KOPT-K1 (cell line): ENCODE measurements around the gene PFDN4.

Experiments
- H3K27ac ChIP-seq: fragments of 200-600 bp; sonication (generic); 2 replicates; pipeline ENCODE4 v1.5.1; 2016; ENCODE audit warnings: antibody characterized with exemption, mild to moderate bottlenecking, low read depth, low read length; ENCODE audit not compliant: poor library complexity, severe bottlenecking
- H3K36me3 ChIP-seq: fragments of 200-600 bp; sonication (generic); 2 replicates; pipeline ENCODE4 v1.5.1; 2017; ENCODE audit warnings: antibody characterized with exemption, mild to moderate bottlenecking, low read length, moderate library complexity; ENCODE audit not compliant: insufficient read depth
- H3K9me3 ChIP-seq: fragments of 200-600 bp; sonication (generic); 2 replicates; pipeline ENCODE4 v1.5.1; 2017; ENCODE audit warnings: antibody characterized with exemption, low read length, mild to moderate bottlenecking; ENCODE audit not compliant: insufficient read depth, poor library complexity, severe bottlenecking

The PFDN4 gene

DNA sequence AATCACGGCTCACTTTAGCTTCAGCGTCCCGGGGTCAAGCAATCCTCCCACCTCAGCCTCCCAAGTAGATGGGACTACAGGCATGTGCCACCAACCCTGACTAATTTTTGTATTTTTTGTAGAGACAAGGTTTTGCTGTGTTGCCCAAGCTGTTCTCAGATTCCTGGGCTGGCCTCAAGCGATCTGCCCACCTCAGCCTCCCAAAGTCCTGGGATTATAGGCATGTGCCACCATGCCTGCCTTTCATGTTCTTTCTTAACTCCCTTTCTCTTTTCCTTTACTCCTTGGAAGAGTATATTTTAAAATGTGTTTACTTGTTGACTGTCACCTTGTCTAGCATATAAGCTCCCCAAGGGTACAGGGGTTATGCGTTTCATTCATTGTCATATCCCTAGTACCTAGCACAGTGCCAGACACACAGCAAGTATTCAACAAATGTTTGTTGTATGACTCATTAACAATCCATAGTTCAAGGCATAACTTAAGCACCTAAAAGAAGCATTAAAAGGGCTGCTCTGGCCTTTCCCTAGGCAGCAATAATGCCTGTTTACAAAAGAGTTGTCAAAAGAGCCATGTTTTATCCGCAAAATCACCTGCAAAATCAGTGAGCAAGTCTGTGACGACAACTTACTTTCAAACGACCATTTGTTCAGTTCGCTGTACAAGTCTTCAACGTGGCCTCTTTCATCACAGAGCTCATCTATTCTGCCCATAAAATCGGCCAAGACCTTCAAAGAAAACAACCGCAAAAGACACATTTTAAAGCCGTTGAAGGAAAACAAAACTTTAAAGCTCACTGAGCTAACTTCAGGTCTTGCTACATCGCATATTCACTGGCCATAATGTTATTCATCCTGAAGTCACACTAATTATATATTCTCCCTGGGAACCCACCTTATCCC, 38.7 kb upstream of the PFDN4 start:
- Histone ChIP-seq H3K27ac (no peak overlapping the region), H3K36me3 (no peaks in the 10 kb centered on the region), H3K9me3 (peaks cover 6% of the 10 kb centered on the region)

DNA sequence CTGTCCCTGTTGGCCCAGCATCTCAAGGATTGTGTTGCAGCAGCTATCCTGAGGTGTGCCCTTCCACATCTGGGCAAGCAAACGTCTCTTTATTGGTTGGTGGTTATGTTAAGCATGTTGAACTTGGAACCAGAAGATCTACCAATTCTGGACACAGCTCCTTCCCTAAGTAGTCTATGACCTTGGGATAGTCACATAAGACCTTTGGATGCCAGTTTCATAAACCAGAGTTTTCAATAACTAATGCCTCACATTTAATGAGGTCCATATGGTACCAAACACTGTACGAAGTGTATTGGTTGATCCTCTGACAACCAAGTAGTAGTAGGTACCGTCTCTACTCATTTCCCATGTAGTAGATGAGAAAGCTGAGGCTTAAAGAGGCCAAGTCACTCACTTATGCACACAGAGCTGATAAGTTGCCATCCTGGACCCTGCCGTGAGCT, 37.8 kb upstream of the PFDN4 start:
- no peak overlapping the region for H3K27ac ChIP-seq
- no peaks in the 10 kb centered on the region for H3K36me3 ChIP-seq
- peaks cover 6% of the 10 kb centered on the region for H3K9me3 ChIP-seq

GRCh38 chr20:54170963-54171362, 36.9 kb upstream of the PFDN4 start:
- no peaks in the 10 kb centered on the region for H3K36me3 ChIP-seq
- no peak overlapping the region for H3K27ac ChIP-seq
- peaks cover 6% of the 10 kb centered on the region for H3K9me3 ChIP-seq

DNA sequence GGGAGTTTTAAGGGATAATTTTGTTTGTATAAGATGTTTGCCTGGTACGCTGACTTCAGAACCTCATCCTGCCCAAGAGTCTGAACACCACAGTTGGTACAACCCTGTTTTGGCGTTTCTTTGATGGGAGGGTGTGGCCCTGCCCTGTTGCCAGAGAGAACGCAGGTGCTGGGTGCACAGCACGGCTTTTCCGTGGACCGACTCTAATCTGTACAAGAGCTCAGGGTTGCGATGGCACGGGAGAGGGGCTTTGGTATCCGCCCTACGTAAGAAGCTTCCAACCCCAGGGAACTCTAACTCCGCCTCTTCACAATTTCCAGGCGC, 35.4 kb upstream of the PFDN4 start:
- Histone ChIP-seq H3K36me3 (no peaks in the 10 kb centered on the region), H3K27ac (no peak overlapping the region), H3K9me3 (peaks cover 6% of the 10 kb centered on the region)

DNA sequence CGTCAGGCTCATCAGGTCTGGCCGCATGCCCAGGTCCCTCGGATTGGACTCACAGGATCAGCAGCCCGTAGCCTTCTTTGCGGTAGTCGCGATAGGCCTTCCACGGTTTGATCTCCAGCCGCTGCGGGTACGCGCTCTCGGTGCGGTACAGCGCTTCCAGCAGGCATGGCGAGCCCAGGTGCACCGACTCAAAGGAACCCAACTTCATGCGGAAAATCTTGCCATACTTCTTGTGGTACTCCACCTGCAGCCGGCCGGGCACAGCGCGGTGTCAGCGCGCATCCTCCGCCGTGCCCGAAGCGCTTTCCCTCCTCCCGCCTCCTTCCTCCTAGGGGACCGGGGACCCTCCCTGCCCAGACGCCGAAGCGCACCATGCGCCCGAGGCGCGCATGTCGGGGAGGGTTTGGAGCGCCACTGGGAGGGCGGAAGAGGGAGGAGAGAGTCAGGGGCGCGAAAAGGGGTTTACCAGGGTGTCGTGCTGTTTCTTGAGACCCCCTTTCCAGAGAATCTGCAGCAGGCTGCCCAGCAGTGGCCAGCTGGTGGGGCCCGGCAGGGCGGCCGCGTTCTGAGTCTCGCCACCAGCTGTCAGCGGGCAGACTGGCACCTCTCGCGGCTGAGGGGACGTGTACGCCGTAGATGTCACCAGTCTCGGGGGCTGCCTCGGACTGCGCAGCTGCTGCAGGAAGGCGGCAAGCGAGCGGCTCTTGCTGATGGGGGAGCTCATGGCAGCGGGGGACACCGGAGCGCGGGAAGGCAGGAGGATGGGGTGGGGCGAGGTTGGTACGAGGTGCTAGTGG, 34.8 kb upstream of the PFDN4 start:
- no peaks in the 10 kb centered on the region for H3K36me3 ChIP-seq
- no peak overlapping the region for H3K27ac ChIP-seq

DNA sequence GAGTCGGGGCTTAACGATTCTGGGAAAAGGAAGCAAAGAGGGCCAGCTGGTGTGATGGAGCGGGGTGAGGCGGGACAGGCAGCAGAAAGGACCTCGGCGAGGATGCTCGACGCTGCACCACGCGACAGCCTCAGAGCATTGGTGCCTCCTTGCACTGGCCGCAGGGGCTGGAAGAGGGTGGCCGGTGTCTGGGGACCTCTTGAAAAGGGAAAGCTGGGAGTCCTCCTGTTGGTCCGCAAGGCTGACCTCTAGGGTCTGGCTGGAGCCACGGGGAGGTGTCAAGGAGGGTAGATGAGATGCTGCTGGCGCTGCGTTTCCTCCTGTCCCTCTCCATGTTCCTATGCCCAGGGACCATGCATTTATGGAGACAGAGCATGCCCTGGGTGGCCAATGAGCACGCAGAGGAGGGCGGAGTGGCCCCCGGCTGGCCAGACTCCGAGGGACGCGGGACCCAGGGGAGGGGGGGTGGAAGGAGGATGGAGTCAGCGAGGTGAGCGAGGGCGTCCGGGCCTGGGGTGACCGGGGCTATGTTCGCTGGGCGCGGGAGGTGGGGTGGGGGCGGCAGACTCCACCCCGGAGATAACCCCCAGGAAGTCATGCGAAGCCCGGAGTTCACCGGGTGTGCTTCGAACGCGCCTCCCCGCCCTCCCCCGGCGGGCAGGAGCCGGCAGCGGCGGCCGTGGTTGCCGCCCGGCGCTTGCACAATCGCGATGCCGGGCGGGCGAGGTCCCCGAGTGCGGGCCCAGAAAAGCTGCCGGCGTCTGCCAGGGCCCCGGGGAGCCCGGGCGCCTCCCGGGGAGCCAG, 34.0 kb upstream of the PFDN4 start, which contains the start of gene CYP24A1:
Gene CYP24A1 (minus strand): TSS at position 334 of the 804 bp plus-strand sequence. CDS start 407 bp downstream, outside the sequence.
- H3K27ac ChIP-seq = no peak within 1 kb of the TSS
- H3K9me3 ChIP-seq = peaks cover 6% of the 10 kb centered on the region
- H3K36me3 ChIP-seq = no peaks in the 10 kb centered on the region

More for the DNA sequence above, 34.8 kb upstream of the PFDN4 start:
- peaks cover 6% of the 10 kb centered on the region for H3K9me3 ChIP-seq

DNA sequence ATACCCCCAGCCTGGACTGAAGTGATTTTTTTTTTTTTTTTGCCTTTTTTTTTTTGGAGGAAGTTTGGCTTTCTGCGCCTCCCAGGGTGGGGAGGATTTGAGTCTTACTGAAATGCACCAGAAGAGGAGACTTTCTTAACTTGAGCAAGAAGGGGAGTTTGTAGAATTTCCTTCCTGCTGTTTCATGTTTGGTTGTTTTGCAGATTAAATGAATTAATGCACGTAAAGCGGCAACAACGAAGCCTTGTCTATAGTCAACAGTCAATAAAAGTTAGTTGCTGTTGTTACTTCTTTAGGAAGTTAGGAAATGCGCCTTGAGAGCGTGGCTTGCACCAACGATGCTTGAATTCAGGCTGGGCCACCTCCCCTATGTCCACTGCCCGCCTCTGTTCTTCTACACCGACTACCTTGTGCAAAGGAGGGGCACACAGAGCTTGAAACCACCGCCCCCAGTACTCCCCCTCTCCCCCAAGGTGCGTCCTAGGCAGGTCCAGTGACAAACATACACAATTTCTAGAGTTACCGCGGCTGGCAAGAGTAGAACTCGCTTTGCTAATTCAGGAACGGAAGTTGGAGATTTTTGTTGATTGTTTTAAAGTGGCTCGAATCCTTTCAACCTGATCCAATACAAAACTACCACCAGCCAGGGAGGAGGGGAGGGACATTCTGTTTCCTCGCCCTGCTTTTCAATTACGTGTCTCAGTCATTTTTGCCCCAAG, 33.3 kb upstream of the PFDN4 start:
- Histone ChIP-seq H3K9me3 (peaks cover 6% of the 10 kb centered on the region), H3K27ac (no peak overlapping the region), H3K36me3 (no peaks in the 10 kb centered on the region)

- peaks cover 6% of the 10 kb centered on the region for H3K9me3 ChIP-seq
- no peaks in the 10 kb centered on the region for H3K36me3 ChIP-seq
- no peak overlapping the region for H3K27ac ChIP-seq
Observed at GRCh38 chr20:54176610-54177009, 31.3 kb upstream of the PFDN4 start.

DNA sequence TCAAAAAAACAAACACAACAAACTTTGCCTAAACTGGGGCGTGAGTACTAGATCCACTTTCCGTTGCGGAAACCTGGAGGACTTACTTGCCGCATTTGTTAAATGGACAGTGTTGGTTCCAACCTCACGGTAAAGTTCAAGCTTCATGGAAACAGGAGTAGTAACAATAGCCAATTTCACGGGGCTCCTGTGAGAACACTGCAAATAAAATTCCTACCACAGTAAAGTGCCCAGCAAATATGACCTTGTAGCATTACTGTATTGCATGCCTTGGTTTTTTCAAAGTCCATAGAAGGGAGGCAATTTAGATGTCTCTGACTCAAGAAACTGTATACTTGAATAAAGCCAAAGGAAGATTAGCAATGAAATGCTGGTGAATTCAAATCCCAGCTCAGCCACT, 30.5 kb upstream of the PFDN4 start:
- H3K9me3 ChIP-seq = peaks cover 6% of the 10 kb centered on the region
- H3K27ac ChIP-seq = no peak overlapping the region
- no peaks in the 10 kb centered on the region for H3K36me3 ChIP-seq

GRCh38 chr20:54178256-54178655, 29.6 kb upstream of the PFDN4 start:
- Histone ChIP-seq H3K9me3 (no peaks in the 10 kb centered on the region), H3K27ac (no peak overlapping the region), H3K36me3 (no peaks in the 10 kb centered on the region)

DNA sequence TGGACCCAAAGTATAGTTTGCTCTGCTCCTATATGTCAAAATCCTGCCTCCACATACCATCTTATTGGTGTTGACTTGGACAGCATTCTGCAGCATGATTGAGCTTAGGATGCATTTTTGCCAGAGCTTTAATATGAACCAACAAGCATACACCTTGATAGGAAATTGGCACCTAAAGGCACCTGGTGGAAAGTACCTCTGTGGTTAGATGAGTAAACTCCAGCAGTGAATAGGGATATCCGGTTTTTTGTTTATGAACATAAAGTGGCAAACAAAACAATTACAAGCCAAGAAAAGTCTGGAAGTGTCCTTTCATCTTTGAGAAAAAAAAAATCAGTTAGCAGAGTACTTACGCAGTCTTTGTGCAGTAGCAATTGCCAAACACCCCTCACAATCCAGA, 27.9 kb upstream of the PFDN4 start:
- no peak overlapping the region for H3K27ac ChIP-seq
- no peaks in the 10 kb centered on the region for H3K36me3 ChIP-seq
- H3K9me3 ChIP-seq = no peaks in the 10 kb centered on the region

GRCh38 chr20:54180931-54181330, 27.0 kb upstream of the PFDN4 start:
- Histone ChIP-seq H3K27ac (no peak overlapping the region), H3K36me3 (no peaks in the 10 kb centered on the region), H3K9me3 (no peaks in the 10 kb centered on the region)

- Histone ChIP-seq H3K9me3 (no peaks in the 10 kb centered on the region), H3K27ac (no peak overlapping the region), H3K36me3 (no peaks in the 10 kb centered on the region)
Observed at GRCh38 chr20:54184071-54184470, 23.8 kb upstream of the PFDN4 start.

DNA sequence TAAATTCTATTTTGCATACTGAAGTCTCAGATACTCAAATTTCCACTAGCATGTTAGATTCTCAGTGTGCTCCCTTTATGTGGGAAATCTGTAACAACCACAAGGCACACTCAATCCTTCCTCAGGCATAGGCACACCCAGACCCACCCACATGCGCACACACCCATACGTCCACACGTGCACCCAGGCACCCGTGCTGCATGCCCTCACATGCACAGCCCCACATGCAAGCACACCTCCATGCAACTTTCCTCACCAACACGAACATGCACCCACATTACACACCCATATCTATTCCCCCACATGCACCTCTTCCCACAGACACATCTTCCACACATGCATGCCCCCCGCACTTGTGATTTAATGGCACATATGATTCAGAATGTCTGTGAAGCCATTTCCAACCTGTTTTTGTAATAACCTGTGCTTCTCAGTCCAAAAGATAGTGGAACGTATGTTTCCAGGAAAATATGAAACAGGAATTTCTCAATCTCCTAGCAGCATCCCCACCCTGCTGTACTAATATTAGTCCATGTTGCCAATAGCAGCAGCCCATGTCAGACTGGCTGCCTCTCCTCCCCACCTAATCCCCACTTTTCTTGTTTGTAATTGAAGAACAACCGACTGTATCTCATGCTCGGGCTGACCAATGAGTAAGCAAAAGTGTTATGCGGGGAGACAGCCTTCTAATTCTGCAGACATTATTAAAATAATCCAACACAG, 22.8 kb upstream of the PFDN4 start:
- H3K27ac ChIP-seq = no peak overlapping the region

More for the DNA sequence above, 22.8 kb upstream of the PFDN4 start:
- Histone ChIP-seq H3K36me3 (no peaks in the 10 kb centered on the region), H3K9me3 (no peaks in the 10 kb centered on the region)
